GM12874 (cell line): ENCODE results near the gene PLCD4.

Experiments used
- CTCF ChIP-seq: IDR thresholded peaks from 2 replicates; pipeline ENCODE4 v1.5.1; 2011; ENCODE audit warnings: low read depth, mild to moderate bottlenecking, control low read depth, low read length, moderate library complexity; ENCODE audit not compliant: insufficient read depth

The PLCD4 gene

GRCh38 chr2:218659258-218659987, 51.7 kb downstream of the PLCD4 start, which contains the start of the genes BCS1L and ZNF142:
BCS1L (plus strand) TSS chr2:218659683; CDS start chr2:218660988, 1,305 bp downstream.
ZNF142 (minus strand) TSS chr2:218659623; CDS start chr2:218656429, 3,194 bp downstream.
- TF ChIP-seq CTCF: no peak

DNA sequence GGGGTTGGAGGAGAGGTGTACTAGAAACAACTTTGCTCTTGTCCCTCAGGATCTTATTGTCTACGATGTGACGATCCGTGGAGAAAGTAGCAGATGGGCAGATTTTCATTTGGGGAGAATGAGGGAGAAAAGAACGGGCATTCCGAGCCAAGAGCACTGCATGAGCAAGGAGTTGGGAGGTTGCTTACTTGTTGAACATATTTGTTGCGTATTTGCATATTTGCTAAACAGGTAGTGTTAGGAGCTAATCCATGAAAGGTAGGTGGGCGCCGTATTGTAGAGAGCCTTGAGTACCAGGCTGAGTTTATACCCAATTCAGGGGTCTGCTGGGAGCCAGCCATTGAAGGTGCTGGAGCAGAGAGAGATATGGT, 52.3 kb downstream of the PLCD4 start:
- no peak for TF ChIP-seq CTCF

DNA sequence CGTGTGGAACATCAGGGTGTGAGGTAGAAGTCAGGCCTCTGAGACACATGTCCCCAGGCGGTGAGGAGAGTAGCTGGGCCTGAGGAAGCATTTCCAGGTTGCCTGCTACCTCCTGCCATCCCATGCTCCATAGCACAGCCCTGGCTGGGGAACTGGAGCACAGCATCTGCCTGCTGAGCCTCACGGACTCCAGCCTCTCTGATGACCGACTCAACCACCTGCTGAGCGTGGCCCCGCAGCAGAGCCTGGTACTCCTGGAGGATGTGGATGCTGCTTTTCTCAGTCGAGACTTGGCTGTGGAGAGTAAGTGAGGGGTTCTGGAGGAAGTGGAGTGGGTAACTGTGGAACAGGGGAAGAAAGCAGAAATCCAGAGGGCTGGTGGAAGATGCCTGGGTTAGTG, 54.7 kb downstream of the PLCD4 start:
- TF ChIP-seq CTCF: no peak

GRCh38 chr2:218662827-218663226, 55.1 kb downstream of the PLCD4 start:
- TF ChIP-seq CTCF: no peak

DNA sequence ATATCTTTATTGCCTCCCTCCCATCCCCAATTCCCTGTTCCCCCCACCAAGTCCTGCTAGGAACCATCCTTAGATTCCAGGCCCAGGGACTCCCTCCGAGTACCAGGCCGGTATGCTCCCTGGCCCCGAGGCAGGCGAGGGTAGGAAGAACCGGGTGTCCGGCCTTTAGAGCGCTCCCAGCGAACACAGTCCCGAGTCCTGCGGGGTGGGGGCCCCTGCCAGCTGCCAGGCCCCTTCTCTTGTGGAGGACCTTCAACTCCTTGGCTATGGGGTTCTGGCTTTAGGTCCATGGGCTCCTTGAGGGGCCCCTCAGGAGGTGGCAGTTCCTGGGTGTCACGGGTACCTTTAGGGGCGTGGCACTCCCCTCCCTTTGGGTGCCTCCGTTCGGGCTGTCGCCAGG, 56.2 kb downstream of the PLCD4 start:
- no peak for TF ChIP-seq CTCF

- TF ChIP-seq CTCF: no peak
These were observed 57.0 kb downstream of the PLCD4 start for GRCh38 chr2:218664653-218665052.

DNA sequence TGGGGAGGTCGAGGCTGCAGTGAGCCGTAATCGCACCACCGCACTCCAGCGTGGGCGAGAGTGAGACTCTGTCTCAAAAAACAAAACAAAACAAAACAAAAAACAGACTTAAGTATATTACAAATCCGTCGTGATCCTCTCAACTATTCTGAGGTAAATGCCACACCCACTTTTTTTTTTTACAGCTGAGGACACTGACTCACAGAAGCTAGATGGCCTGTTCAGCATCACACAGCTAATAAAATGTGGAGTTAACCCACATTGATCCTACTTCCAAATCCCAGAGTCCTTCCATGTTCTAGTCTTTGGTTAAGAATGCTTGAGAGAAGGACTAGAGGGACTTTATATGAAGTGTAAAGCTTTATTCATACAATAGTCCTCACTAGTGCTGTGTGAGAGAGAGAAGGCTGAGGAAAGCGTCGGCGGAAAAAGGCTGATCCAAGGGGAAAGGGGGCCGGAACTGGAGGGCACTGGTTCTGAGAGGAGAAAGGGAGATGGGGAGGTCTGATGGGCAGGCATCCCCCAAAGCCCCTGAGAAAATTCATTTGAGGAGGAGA, 63.5 kb downstream of the PLCD4 start:
- no peak for TF ChIP-seq CTCF
